Measurements from ENCODE around the gene HIPK2. TPM values are rescaled to one million over a fixed set of nuclear protein-coding genes. Genes with fewer than 3 reads are reported as not detected.

The HIPK2 gene
- total RNA-seq, 6 donors from 2014 or later: 38.6 to 59.6 (median 45.9) TPM

GRCh38 chr7:139600306-139600705 is 177.5 kb downstream of the HIPK2 start:
- Histone ChIP-seq H3K27ac (no peak overlapping the region), H3K4me1 (no peaks in the 10 kb centered on the region), H3K4me3 (no peak overlapping the region), H3K36me3 (peaks cover 15 to 93% (median 63%) of the 10 kb centered on the region in 4 donors), H3K27me3 (no peaks in the 10 kb centered on the region), H3K9me3 (no peaks in the 10 kb centered on the region)
- DNase-seq (no peak), ATAC-seq (ENCODE audit: low FRiP score in 2 of 2) (no peak)
- 93 to 95% methylated on average over 7 to 8 of the region's 8 CpGs for WGBS, 2 donors
- no peak for TF ChIP-seq POLR2A (IDR thresholded peaks at IDR 0.05)

- peaks cover 21 to 98% (median 76%) of the 10 kb centered on the region in 4 donors for H3K36me3 ChIP-seq
- H3K27ac ChIP-seq: no peak overlapping the region
- H3K4me1 ChIP-seq: no peaks in the 10 kb centered on the region
- no peak overlapping the region for H3K4me3 ChIP-seq
- no peaks in the 10 kb centered on the region for H3K9me3 ChIP-seq
- no peak for ATAC-seq (ENCODE audit: low FRiP score in 2 of 2)
- DNase-seq: no peak
- H3K27me3 ChIP-seq: no peaks in the 10 kb centered on the region
- 59 to 71% methylated on average over 1 of the region's 1 CpG for WGBS, 2 donors
- TF ChIP-seq POLR2AphosphoS5 (IDR thresholded peaks at IDR 0.05) (no peak), EP300 (IDR thresholded peaks at IDR 0.05) (no peak), POLR2A (IDR thresholded peaks at IDR 0.05) (no peak), CTCF (IDR thresholded peaks at IDR 0.05) (no peak)
Measured at GRCh38 chr7:139598642-139599041, 179.2 kb downstream of the HIPK2 start.

GRCh38 chr7:139597028-139597427 is 180.8 kb downstream of the HIPK2 start:
- H3K9me3 ChIP-seq: no peaks in the 10 kb centered on the region
- 90 to 99% methylated on average over 2 to 5 of the region's 5 CpGs for WGBS, 2 donors
- H3K36me3 ChIP-seq: peaks cover 27 to 98% (median 73%) of the 10 kb centered on the region in 4 donors
- H3K27me3 ChIP-seq: no peaks in the 10 kb centered on the region
- DNase-seq: no peak
- no peak overlapping the region for H3K4me3 ChIP-seq
- H3K4me1 ChIP-seq: no peaks in the 10 kb centered on the region
- no peak for ATAC-seq (ENCODE audit: low FRiP score in 2 of 2)
- TF ChIP-seq POLR2AphosphoS5 (IDR thresholded peaks at IDR 0.05): no peak
- TF ChIP-seq CTCF (IDR thresholded peaks at IDR 0.05): no peak
- TF ChIP-seq EP300 (IDR thresholded peaks at IDR 0.05): no peak
- no peak overlapping the region for H3K27ac ChIP-seq

- WGBS, 2 donors: 95 to 98% methylated on average over 14 to 17 of the region's 17 CpGs
- no peak overlapping the region for H3K4me3 ChIP-seq
- ATAC-seq (ENCODE audit: low FRiP score in 2 of 2) (no peak), DNase-seq (peak in 1 of 2 donors; percentile 53)
- peaks cover 27 to 100% (median 73%) of the 10 kb centered on the region in 4 donors for H3K36me3 ChIP-seq
- TF ChIP-seq POLR2A (IDR thresholded peaks at IDR 0.05) (no peak), CTCF (IDR thresholded peaks at IDR 0.05) (no peak), EP300 (IDR thresholded peaks at IDR 0.05) (no peak), POLR2AphosphoS5 (IDR thresholded peaks at IDR 0.05) (no peak)
- no peak overlapping the region for H3K27ac ChIP-seq
- H3K27me3 ChIP-seq: no peaks in the 10 kb centered on the region
- no peaks in the 10 kb centered on the region for H3K9me3 ChIP-seq
- H3K4me1 ChIP-seq: no peaks in the 10 kb centered on the region
Measured at GRCh38 chr7:139596626-139597025, 181.2 kb downstream of the HIPK2 start.

- H3K4me3 ChIP-seq: no peak overlapping the region
- DNase-seq (peak in 1 of 2 donors; percentile 30), ATAC-seq (ENCODE audit: low FRiP score in 2 of 2) (peak in 1 of 2 donors; percentile 26)
- H3K27me3 ChIP-seq: no peaks in the 10 kb centered on the region
- no peak for TF ChIP-seq POLR2A (IDR thresholded peaks at IDR 0.05)
- TF ChIP-seq EP300 (IDR thresholded peaks at IDR 0.05): no peak
- TF ChIP-seq CTCF (IDR thresholded peaks at IDR 0.05): no peak
- no peak for TF ChIP-seq POLR2AphosphoS5 (IDR thresholded peaks at IDR 0.05)
- H3K36me3 ChIP-seq: peaks cover 27 to 100% (median 74%) of the 10 kb centered on the region in 4 donors
- no peaks in the 10 kb centered on the region for H3K9me3 ChIP-seq
- 88 to 90% methylated on average over 5 of the region's 5 CpGs for WGBS, 2 donors
- H3K27ac ChIP-seq: no peak overlapping the region
- no peaks in the 10 kb centered on the region for H3K4me1 ChIP-seq
Measured at GRCh38 chr7:139595806-139596205, 182.0 kb downstream of the HIPK2 start.
